ENCODE data around the gene CCDC91.
"Not testable (repeated sequence)": the region's sequence is repeated elsewhere in the genome, so short reads cannot be mapped to it uniquely, and the experiment has no call there.

The CCDC91 gene

DNA sequence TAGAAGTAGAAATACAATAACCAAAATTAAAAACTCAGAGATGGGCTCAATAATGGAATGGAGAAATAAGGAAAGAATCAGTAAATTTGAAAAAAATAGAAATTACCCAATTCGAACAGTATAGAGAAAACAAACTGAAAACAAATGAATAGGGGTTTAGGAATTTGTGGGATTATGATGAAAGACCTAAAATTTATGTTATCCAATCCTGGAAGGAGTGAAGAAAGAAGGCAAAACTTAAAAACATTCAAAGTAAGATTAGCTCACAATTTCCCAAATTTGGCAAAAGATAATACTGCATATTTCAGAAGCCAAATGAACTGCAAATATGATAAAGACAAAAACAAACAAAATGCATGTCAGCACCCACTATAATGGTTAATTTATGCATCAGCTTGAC lies 177.1 kb downstream of the CCDC91 start:
- no peak for DNase-seq (ENCODE audit: low read depth)

GRCh38 chr12:28367993-28368392 lies 177.7 kb downstream of the CCDC91 start:
- no peak for DNase-seq (ENCODE audit: low read depth)

DNA sequence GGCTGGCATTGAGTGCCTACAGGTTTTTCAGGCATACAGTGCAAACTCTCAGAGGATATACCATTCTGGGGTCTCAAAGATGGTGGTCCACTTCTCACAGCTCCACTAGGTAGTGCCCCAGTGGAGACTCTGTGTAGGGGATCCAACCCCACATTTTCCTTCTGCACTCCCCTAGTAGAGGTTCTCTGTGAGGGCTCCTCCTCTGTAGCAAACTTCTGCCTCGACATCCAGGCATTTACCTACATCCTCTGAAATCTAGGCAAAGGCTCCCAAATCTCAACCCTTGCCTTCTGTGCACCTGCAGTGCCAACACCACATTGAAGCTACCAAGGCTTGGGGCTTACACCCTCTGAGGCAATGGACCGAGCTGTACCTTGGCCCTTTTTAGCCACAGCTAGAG lies 179.2 kb downstream of the CCDC91 start:
- no peak for DNase-seq (ENCODE audit: low read depth)

DNA sequence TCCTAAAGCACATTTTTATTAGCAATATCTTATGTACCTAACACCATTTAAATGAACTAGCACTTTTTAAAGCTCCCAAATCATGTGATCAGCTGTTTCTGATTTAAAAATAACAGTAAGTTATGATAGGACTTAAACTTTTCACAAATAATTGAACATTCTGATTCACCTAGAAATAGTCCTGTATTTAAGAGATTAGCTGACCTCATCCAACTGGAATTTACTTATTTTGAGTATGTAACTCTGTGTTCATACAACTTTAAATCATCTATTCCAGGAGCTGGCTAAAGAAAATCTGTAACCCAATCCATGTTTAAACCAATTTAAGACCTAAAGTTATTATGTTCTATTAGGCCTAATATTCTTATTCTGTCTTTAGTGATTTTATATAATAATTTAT lies 184.3 kb downstream of the CCDC91 start:
- DNase-seq (ENCODE audit: low read depth): no peak

DNA sequence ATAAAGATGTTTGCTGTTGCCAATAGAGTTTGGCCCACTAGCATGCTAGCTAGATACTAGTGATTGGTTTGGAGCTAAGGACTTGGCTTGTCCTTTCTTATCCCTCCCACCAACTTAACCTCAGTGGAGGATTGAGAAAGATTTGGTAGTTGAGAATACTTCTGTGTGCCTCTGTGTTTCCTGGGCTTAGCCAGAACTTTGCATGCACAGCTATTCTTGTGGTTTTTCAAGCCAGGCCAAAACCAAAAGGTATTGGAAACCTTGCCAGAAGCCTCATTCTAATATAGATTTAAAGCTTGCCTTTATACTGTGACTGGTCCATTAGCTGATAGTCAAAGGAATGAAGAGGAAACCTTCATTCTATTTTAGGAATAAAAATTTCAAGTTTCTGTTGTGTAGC lies 188.5 kb downstream of the CCDC91 start:
- DNase-seq (ENCODE audit: low read depth): no peak

DNA sequence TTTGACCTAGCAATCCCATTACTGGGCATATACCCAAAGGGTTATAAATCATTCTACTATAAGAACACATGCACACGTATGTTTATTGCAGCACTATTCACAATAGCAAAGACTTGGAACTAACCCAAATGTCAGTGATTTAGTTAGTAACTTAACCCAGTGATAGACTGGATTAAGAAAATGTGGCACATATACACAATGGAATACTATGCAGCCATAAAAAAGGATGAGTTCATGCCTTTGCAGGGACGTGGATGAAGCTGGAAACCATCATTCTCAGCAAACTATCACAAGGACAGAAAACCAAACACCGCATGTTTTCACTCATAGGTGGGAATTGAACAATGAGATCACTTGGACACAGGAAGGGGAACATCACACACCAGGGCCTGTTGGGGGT lies 189.5 kb downstream of the CCDC91 start:
- DNase-seq (ENCODE audit: low read depth): not testable (repeated sequence)

DNA sequence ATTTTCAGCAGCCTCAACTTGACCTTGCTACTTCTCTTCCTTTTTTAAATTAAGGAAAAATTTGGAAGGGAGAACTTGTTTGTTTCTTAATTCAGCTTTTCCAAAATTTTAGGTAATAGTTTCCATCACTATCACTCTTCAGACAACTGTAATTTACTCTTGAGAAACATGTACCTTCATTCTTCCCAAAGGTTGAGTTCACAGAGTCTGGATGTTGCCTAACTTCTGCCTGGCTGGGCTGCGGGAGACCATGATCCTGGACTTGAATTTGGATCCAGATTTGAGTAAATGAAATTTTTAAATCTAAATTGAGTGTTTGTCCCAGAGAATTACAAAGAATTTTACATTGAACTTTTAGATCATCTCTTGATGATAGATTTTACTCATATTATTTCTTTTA lies 193.1 kb downstream of the CCDC91 start:
- DNase-seq (ENCODE audit: low read depth): no peak

GRCh38 chr12:28388879-28389278 lies 198.6 kb downstream of the CCDC91 start:
- no peak for DNase-seq (ENCODE audit: low read depth)

GRCh38 chr12:28390206-28390605 lies 199.9 kb downstream of the CCDC91 start:
- DNase-seq (ENCODE audit: low read depth): no peak

- no peak for DNase-seq (ENCODE audit: low read depth)
Measured at GRCh38 chr12:28390761-28391385, 200.6 kb downstream of the CCDC91 start.

GRCh38 chr12:28409892-28410291 lies 219.6 kb downstream of the CCDC91 start:
- DNase-seq (ENCODE audit: low read depth): no peak

GRCh38 chr12:28413460-28414109 lies 223.3 kb downstream of the CCDC91 start:
- DNase-seq (ENCODE audit: low read depth): no peak

GRCh38 chr12:28415755-28416154 lies 225.5 kb downstream of the CCDC91 start:
- DNase-seq (ENCODE audit: low read depth): no peak

DNA sequence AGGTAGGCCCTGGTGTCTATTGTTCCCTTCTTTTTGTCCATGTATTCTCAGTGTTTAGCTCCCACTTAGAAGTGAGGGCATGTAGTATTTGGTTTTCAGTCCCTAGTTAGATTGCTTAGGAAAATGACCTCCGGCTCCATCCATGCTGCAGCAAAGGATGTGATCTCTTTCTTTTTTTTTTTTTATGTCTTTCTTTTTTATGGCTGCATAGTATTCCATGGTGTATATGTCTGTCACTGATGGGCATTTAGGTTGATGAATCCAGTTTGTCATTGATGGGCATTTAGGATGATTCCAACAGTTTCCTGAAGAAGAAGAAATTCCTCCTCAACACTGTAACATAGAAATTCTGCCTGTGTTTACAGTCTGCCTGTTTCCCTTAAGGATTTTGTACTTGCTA lies 231.1 kb downstream of the CCDC91 start:
- DNase-seq (ENCODE audit: low read depth): no peak

- no peak for DNase-seq (ENCODE audit: low read depth)
Measured at GRCh38 chr12:28424965-28425364, 234.7 kb downstream of the CCDC91 start.

DNA sequence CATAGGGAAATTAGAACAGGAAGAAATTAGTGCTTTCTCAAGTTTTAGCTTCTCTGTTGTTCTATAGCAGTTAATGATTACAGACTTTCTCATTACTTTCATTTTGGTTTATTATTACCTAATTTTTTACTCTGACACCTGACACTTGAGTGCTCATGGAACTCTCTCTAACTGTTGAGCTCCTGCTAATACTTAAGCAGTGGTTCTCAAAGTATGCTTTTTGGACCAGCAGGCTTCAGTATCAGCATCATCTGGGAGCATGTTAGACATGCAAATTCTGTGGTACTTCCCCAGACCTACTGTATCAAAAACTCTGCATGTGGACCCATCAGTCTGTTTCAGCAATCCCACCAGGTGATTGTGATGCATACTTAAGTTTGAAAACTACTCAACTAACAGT lies 235.3 kb downstream of the CCDC91 start:
- DNase-seq (ENCODE audit: low read depth): no peak

DNA sequence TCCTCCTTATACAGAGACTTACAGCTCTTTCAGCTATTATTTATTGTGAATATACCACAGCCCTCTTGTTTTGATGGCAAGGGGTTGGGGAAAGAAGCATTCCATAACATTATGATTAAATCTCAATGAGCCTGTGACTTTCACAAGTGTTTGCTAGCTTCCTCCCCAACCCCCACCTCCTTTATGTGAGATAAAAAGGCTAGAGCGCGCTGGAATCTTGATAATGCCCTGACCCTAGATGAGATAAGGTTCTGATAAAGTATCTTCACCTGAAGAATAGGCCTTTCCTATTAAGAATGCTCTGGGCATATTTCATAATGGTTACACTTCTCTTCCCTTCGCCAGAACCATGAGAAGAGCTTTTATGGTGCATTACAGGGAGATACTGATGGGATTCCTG lies 236.8 kb downstream of the CCDC91 start:
- no peak for DNase-seq (ENCODE audit: low read depth)

DNA sequence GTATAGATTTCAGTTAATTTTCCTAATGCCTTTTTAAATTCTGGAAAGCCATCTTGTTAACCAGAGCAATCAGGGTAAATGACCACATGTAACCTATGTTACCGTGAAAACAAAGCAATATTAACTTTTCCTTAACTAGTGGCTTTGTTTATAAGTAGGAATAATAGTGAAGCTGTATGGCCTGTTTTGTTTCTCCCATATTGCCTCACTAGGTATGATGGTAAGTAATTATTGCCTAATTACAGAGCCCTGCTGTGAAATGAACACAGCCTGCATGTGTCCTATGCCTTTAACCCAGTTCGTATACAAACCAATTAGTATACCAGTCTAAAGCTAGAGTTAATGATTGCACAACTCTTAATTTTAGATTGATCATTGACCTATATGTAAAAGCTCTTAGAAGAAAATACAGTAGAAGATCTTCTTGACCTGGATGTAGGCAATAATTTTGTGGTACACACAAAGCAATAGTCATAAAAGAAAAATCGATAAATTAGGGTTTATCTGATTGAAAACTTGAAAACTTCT lies 249.9 kb downstream of the CCDC91 start:
- no peak for DNase-seq (ENCODE audit: low read depth)

DNA sequence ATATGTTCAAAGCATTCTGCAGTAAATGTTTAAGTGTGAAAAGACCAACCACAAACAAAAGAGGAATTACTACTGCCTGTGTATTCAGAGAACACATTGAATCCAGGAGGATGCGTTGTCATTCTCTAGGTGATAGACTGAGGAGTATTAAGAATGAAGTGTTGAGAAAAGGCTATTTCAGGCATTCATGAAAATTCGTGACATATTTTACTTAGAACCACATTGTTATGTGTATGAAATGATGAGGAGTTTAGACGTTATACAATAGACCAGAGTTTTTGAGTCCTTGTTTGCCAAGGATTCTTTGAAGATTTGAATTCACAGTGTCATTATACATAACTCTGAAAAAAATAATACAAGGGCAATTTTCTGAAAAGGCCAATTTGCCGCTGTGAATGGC lies 251.8 kb downstream of the CCDC91 start:
- DNase-seq (ENCODE audit: low read depth): no peak

DNA sequence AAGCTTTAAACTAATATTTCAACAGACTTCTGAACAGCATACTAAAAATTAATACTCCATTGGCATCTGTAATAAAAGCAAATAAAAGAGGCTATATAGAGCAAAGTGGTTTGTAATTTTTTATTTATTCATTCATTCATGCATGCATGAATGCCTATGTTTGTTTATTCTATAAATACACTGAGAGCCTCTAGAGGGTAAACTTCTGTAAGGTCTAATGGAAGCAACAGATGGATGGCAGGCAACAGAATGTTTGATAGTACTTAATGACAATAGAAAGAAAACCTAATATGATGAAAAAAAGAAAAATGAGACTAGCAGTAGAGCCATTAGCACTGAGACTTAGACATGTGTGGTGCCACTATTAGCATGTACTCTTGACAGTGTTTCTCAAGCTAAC lies 253.1 kb downstream of the CCDC91 start:
- no peak for DNase-seq (ENCODE audit: low read depth)

DNA sequence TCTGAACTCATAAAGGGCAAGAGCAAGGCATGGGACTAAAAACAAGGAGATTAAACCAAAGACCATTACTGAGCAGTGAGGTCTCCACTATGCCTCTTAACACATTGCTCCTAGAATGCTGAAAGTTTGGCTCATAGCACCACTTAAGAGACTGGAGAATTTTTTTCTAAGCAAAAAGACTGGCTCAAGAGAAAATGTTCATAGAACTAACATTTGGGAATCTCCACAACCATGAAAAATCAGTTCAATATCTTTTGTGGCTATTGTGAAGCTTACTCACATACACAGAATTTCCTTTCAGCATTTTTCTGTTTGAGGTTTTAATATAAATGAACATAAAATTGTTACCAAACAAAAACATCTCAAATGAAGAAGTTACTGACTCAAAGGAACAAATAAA lies 255.8 kb downstream of the CCDC91 start:
- DNase-seq (ENCODE audit: low read depth): no peak

DNA sequence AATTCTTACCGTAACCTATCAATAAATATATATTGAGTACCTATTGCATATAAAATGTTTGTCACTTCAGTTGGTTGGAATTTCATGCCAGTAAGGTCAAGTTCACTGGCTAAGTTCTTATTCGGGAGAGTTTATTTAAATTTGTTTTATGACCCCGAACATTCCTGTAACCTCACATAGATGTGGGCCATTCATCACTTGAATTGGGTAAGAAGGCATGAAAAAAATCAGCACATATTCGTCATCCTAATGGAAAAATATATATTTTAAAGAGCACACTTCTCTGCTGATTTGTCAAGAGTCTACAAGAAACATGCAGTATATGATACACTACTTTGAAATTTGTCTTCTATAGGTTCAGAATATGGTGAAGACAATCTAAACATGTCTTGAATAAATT lies 263.4 kb downstream of the CCDC91 start:
- no peak for DNase-seq (ENCODE audit: low read depth)

- DNase-seq (ENCODE audit: low read depth): no peak
Measured at GRCh38 chr12:28456934-28457710, 266.9 kb downstream of the CCDC91 start.

All from T-helper 22 cell (primary cell).